ENCODE data around the gene ATG16L2. TPM values are rescaled to one million over a fixed set of nuclear protein-coding genes. Genes with fewer than 3 reads are reported as not detected.

ATG16L2 gene
- total and polyA plus RNA-seq, 4 donors, result 4.7 to 17.8 (median 7.4) TPM

DNA sequence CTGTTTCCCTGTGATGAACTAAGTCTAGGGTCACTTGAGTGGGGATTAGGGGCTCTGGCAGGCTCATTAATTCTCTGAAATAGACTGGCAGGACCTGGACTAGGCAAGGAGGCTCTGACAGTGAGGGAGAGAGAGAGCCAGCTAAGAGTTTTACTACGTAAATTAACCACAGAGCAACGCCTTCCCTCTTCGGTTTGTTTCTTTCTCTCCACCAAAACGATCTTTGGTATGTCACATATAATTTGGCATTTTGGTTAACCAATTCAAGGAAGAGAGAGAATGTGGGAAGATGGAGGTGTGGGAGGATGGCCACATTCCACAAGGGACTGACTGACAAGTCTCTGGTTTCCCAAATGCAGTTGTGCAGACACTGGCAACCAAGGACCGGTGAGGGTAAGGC is 27.9 kb downstream of the ATG16L2 start:
- Histone ChIP-seq H3K4me1 (ENCODE audit: control insufficient read depth in 4 of 4, insufficient read depth in 4 of 4, low read length in 3 of 4) (no peaks in the 10 kb centered on the region), H3K4me3 (ENCODE audit: low read depth in 1 of 3, low read length in 3 of 3) (no peak overlapping the region), H3K36me3 (ENCODE audit: control insufficient read depth in 4 of 4, insufficient read depth in 3 of 4, low read depth in 1 of 4, low read length in 3 of 4) (peaks cover 10 to 58% (median 37%) of the 10 kb centered on the region in 4 donors), H3K9me3 (ENCODE audit: control insufficient read depth in 4 of 4, low read length in 3 of 4) (no peaks in the 10 kb centered on the region), H3K27me3 (ENCODE audit: control insufficient read depth in 4 of 4, insufficient read depth in 4 of 4, low read length in 3 of 4) (no peaks in the 10 kb centered on the region), H3K27ac (ENCODE audit: low read depth in 1 of 2, low read length in 2 of 2) (no peak overlapping the region), H3K9ac (ENCODE audit: low read depth in 1 of 2, low read length in 2 of 2) (no peak overlapping the region)
- WGBS, result 89% methylated on average over 5 of the region's 5 CpGs
- TF ChIP-seq, protein P1, sequence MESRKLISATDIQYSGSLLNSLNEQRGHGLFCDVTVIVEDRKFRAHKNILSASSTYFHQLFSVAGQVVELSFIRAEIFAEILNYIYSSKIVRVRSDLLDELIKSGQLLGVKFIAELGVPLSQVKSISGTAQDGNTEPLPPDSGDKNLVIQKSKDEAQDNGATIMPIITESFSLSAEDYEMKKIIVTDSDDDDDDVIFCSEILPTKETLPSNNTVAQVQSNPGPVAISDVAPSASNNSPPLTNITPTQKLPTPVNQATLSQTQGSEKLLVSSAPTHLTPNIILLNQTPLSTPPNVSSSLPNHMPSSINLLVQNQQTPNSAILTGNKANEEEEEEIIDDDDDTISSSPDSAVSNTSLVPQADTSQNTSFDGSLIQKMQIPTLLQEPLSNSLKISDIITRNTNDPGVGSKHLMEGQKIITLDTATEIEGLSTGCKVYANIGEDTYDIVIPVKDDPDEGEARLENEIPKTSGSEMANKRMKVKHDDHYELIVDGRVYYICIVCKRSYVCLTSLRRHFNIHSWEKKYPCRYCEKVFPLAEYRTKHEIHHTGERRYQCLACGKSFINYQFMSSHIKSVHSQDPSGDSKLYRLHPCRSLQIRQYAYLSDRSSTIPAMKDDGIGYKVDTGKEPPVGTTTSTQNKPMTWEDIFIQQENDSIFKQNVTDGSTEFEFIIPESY (IDR thresholded peaks at IDR 0.05), result no peak
- TF ChIP-seq FOXA2 (IDR thresholded peaks at IDR 0.05), result no peak
- TF ChIP-seq HNF4G (IDR thresholded peaks at IDR 0.05), result no peak
- TF ChIP-seq, protein P2, sequence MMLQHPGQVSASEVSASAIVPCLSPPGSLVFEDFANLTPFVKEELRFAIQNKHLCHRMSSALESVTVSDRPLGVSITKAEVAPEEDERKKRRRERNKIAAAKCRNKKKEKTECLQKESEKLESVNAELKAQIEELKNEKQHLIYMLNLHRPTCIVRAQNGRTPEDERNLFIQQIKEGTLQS (IDR thresholded peaks at IDR 0.05), result no peak
- TF ChIP-seq, protein P3, sequence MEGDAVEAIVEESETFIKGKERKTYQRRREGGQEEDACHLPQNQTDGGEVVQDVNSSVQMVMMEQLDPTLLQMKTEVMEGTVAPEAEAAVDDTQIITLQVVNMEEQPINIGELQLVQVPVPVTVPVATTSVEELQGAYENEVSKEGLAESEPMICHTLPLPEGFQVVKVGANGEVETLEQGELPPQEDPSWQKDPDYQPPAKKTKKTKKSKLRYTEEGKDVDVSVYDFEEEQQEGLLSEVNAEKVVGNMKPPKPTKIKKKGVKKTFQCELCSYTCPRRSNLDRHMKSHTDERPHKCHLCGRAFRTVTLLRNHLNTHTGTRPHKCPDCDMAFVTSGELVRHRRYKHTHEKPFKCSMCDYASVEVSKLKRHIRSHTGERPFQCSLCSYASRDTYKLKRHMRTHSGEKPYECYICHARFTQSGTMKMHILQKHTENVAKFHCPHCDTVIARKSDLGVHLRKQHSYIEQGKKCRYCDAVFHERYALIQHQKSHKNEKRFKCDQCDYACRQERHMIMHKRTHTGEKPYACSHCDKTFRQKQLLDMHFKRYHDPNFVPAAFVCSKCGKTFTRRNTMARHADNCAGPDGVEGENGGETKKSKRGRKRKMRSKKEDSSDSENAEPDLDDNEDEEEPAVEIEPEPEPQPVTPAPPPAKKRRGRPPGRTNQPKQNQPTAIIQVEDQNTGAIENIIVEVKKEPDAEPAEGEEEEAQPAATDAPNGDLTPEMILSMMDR (IDR thresholded peaks at IDR 0.05; ENCODE audit: low read depth, low read length, missing input control), result no peak
- no peak for TF ChIP-seq JUND (IDR thresholded peaks at IDR 0.05)
- no peak for TF ChIP-seq NR2F2 (IDR thresholded peaks at IDR 0.05)
- TF ChIP-seq YY1 (IDR thresholded peaks at IDR 0.05), result no peak
- no peak for TF ChIP-seq GABPA (IDR thresholded peaks at IDR 0.05 in 1 of 2, conservative IDR thresholded peaks at IDR 0.05 in 1 of 2)
- TF ChIP-seq FOXA1 (IDR thresholded peaks at IDR 0.05), result no peak
- TF ChIP-seq EGR1 (IDR thresholded peaks at IDR 0.05; ENCODE audit: low read depth in 2 of 2), result no peak
- TF ChIP-seq RAD21 (IDR thresholded peaks at IDR 0.05), result no peak
- DNase-seq (ENCODE audit: low spot score), result no peak

DNA sequence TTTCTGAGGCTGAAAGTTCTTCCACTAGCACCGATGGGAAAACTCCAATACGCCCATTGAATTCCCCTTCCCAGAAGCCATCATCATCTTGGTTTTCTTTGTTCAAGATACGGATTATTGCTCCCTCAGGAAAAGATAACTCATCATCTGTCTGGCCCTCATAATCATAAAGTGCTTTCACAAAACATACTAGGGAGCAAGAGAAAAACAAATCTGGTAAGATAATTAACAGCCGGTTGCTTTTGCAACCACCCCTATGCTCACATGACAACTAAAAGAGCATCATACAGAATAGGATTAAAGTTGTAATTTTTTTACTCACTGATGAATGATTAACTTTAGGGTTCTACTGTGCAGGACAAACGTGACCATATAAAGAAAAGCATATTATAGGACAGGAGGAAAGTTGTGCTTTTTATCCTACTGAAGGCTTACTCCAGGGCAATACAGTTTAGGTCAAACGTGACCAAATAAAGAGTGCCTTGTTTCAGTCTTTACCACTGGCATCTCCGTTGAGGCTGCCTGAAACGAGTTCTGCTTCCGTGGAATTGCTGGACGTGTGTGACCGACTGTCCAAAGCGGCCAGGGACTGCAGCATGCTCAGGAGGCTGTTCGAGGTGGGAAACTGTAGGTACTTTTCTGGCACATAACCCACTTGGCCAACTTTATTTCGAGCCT is 28.6 kb downstream of the ATG16L2 start:
- H3K9ac ChIP-seq (ENCODE audit: low read depth in 1 of 2, low read length in 2 of 2), result no peak overlapping the region
- 91% methylated on average over 14 of the region's 14 CpGs for WGBS
- H3K4me3 ChIP-seq (ENCODE audit: low read depth in 1 of 3, low read length in 3 of 3), result no peak overlapping the region
- H3K9me3 ChIP-seq (ENCODE audit: control insufficient read depth in 4 of 4, low read length in 3 of 4), result no peaks in the 10 kb centered on the region
- TF ChIP-seq EGR1 (IDR thresholded peaks at IDR 0.05; ENCODE audit: low read depth in 2 of 2), result no peak
- TF ChIP-seq YY1 (IDR thresholded peaks at IDR 0.05), result no peak
- TF ChIP-seq TAF1 (conservative IDR thresholded peaks at IDR 0.05), result no peak
- no peak for TF ChIP-seq HNF4A (conservative IDR thresholded peaks at IDR 0.05)
- no peak for TF ChIP-seq HNF4G (IDR thresholded peaks at IDR 0.05)
- TF ChIP-seq JUND (IDR thresholded peaks at IDR 0.05), result no peak
- no peak for TF ChIP-seq FOXA1 (IDR thresholded peaks at IDR 0.05)
- TF ChIP-seq, protein P2 (IDR thresholded peaks at IDR 0.05), result no peak
- no peak for TF ChIP-seq GABPA (IDR thresholded peaks at IDR 0.05 in 1 of 2, conservative IDR thresholded peaks at IDR 0.05 in 1 of 2)
- TF ChIP-seq SP1 (IDR thresholded peaks at IDR 0.05), result no peak
- no peak for TF ChIP-seq NR2F2 (IDR thresholded peaks at IDR 0.05)
- TF ChIP-seq RXRA (IDR thresholded peaks at IDR 0.05), result no peak
- TF ChIP-seq, protein P4, sequence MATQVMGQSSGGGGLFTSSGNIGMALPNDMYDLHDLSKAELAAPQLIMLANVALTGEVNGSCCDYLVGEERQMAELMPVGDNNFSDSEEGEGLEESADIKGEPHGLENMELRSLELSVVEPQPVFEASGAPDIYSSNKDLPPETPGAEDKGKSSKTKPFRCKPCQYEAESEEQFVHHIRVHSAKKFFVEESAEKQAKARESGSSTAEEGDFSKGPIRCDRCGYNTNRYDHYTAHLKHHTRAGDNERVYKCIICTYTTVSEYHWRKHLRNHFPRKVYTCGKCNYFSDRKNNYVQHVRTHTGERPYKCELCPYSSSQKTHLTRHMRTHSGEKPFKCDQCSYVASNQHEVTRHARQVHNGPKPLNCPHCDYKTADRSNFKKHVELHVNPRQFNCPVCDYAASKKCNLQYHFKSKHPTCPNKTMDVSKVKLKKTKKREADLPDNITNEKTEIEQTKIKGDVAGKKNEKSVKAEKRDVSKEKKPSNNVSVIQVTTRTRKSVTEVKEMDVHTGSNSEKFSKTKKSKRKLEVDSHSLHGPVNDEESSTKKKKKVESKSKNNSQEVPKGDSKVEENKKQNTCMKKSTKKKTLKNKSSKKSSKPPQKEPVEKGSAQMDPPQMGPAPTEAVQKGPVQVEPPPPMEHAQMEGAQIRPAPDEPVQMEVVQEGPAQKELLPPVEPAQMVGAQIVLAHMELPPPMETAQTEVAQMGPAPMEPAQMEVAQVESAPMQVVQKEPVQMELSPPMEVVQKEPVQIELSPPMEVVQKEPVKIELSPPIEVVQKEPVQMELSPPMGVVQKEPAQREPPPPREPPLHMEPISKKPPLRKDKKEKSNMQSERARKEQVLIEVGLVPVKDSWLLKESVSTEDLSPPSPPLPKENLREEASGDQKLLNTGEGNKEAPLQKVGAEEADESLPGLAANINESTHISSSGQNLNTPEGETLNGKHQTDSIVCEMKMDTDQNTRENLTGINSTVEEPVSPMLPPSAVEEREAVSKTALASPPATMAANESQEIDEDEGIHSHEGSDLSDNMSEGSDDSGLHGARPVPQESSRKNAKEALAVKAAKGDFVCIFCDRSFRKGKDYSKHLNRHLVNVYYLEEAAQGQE (IDR thresholded peaks at IDR 0.05), result no peak
- TF ChIP-seq, protein P3 (IDR thresholded peaks at IDR 0.05; ENCODE audit: low read depth, low read length, missing input control), result no peak
- no peak for TF ChIP-seq FOXA2 (IDR thresholded peaks at IDR 0.05)
- peaks cover 10 to 56% (median 34%) of the 10 kb centered on the region in 4 donors for H3K36me3 ChIP-seq (ENCODE audit: control insufficient read depth in 4 of 4, insufficient read depth in 3 of 4, low read depth in 1 of 4, low read length in 3 of 4)
- H3K4me1 ChIP-seq (ENCODE audit: control insufficient read depth in 4 of 4, insufficient read depth in 4 of 4, low read length in 3 of 4), result no peaks in the 10 kb centered on the region
- no peaks in the 10 kb centered on the region for H3K27me3 ChIP-seq (ENCODE audit: control insufficient read depth in 4 of 4, insufficient read depth in 4 of 4, low read length in 3 of 4)
- H3K27ac ChIP-seq (ENCODE audit: low read depth in 1 of 2, low read length in 2 of 2), result no peak overlapping the region
- no peak for DNase-seq (ENCODE audit: low spot score)

All from liver (tissue), 9 donors.